A673 (cell line): ENCODE measurements around the gene DPM2. TPM values are rescaled to one million over a fixed set of nuclear protein-coding genes. Genes with fewer than 3 reads are reported as not detected.

Experiments used
- BruUV-seq: library from RNA; stranded (reverse); fragments of 400-500 nt; replicated peaks from 2 replicates; lab custom pipeline; 2021; lab: Mats Ljungman, UMichigan
- CTCF ChIA-PET: fragments of 300-600 bp; sonication (Branson Sonifier 250); formaldehyde crosslinking; loops from one replicate; lab custom pipeline; 2022; ENCODE audit warnings: antibody characterized with exemption; lab: Charles Lee
- POLR2A ChIA-PET: fragments of 300-600 bp; sonication (Branson Sonifier 250); formaldehyde crosslinking; loops from one replicate; lab custom pipeline; 2022; ENCODE audit warnings: antibody characterized with exemption; ENCODE audit not compliant: low non-redundant PET; lab: Charles Lee
- DNase-seq: peaks from one replicate; pipeline ENCODE4 v3.0.0-alpha.2; 2015; ENCODE audit warnings: low spot score
- H3K27ac ChIP-seq: fragments of 200-600 bp; sonication (generic); 2 replicates; pipeline ENCODE4 v1.5.1; 2016; ENCODE audit warnings: mixed run types, low read depth, mild to moderate bottlenecking, mixed read lengths, antibody characterized with exemption, low read length; ENCODE audit not compliant: poor library complexity, severe bottlenecking
- H3K27me3 ChIP-seq: fragments of 200-600 bp; sonication (generic); replicated peaks from 2 replicates; pipeline ENCODE4 v1.6.1; 2017; ENCODE audit warnings: mixed run types, low read depth, mild to moderate bottlenecking, mixed read lengths, antibody characterized with exemption, low read length; ENCODE audit not compliant: insufficient read depth, poor library complexity
- H3K36me3 ChIP-seq: fragments of 200-600 bp; sonication (generic); 2 replicates; pipeline ENCODE4 v1.6.1; 2016; ENCODE audit warnings: mixed run types, mild to moderate bottlenecking, mixed read lengths, antibody characterized with exemption, low read length; ENCODE audit not compliant: insufficient read depth, poor library complexity, severe bottlenecking
- H3K4me1 ChIP-seq: fragments of 200-600 bp; sonication (generic); 2 replicates; pipeline ENCODE4 v1.6.1; 2017; ENCODE audit warnings: mixed run types, mild to moderate bottlenecking, mixed read lengths, antibody characterized with exemption, low read length; ENCODE audit not compliant: insufficient read depth, poor library complexity, severe bottlenecking
- H3K4me3 ChIP-seq: fragments of 200-600 bp; sonication (generic); 2 replicates; pipeline ENCODE4 v1.5.1; 2016; ENCODE audit warnings: low read depth, mixed run types, mild to moderate bottlenecking, mixed read lengths, low read length; ENCODE audit not compliant: poor library complexity, severe bottlenecking
- H3K9me3 ChIP-seq: fragments of 200-600 bp; sonication (generic); 2 replicates; pipeline ENCODE4 v1.6.1; 2016; ENCODE audit warnings: mixed run types, low read depth, mild to moderate bottlenecking, mixed read lengths, antibody characterized with exemption, low read length; ENCODE audit not compliant: poor library complexity, severe bottlenecking
- CTCF ChIP-seq: fragments of 300-800, 200-600 bp; sonication (generic); conservative IDR thresholded peaks from 2 replicates; pipeline ENCODE4 v1.5.1; 2017; ENCODE audit warnings: low read depth, mild to moderate bottlenecking, antibody characterized with exemption, low read length, moderate library complexity, mixed read lengths
- EZH2 ChIP-seq: fragments of 200-600 bp; sonication (generic); IDR thresholded peaks from 2 replicates; pipeline ENCODE4 v1.6.1; 2017; ENCODE audit warnings: borderline replicate concordance, low read depth, mild to moderate bottlenecking, mixed read lengths, antibody characterized with exemption, low read length; ENCODE audit not compliant: poor library complexity, severe bottlenecking
- intact Hi-C: fragments of 100-400 bp; cut with micrococcal nuclease; formaldehyde crosslinking; loops from one replicate; pipeline ENCODE4 v1.10.0; 2022; ENCODE audit not compliant: unreplicated experiment
- total RNA-seq: library from RNA; stranded (reverse); gene quantifications from 2 replicates; pipeline ENCODE4 v1.2.3, GENCODE V29; 2021

DPM2 gene
- total RNA-seq, 1 experiment from 2014 or later = 51.5 TPM

- peaks cover 72% of the 10 kb centered on the region for H3K4me1 ChIP-seq
These were observed 33.9 kb upstream of the DPM2 start for GRCh38 chr9:127971357-127972235.

DNA sequence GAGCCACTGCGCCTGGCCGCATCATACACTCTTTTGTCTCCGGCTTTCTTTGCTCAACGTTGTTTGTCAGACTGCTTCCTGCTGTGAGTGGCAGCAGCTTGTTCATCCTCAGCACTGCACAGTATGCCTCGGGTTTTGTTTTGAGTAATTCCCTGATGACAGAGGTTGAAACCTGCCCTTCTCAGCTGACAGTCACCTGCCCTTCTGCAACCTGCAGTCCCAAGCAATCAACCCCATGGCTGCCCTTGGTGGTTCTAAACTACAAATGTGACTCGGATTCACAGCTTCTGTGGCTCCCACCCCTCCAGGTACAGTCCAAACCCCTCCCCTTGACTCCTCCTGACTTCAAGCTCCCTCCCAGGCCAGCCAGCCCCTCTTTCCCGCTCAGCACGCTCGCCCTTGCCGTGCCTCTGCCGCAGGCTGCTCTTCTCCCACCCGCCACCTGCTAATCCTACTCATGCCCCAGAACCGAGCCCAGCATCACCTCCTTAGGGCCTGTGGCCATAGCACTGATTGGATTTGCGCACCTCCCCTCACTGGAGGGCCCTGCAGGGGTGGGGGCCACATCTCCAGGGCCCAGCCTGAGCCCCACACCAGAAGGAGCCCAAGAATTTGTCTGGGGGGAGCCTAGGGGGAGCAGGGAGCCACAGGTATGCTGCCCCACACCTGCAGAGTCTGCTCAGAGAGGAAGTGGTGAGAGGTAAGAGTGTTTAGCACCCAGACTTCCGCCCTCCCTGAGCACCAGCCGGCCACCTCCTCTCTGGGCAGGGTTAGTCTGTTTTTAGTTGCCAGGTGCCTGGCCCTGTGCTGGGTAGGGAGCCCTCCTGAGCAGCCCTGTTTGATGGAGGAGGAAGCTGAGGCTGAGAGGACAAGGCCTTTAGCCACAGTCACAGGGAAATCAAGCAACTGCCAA lies 33.0 kb upstream of the DPM2 start:
- Histone ChIP-seq H3K4me3 (no peak overlapping the region), H3K27ac (peak overlapping the region; percentile 96), H3K27me3 (no peaks in the 10 kb centered on the region), H3K9me3 (no peaks in the 10 kb centered on the region), H3K36me3 (no peaks in the 10 kb centered on the region), H3K4me1 (peaks cover 79% of the 10 kb centered on the region)
- no TSS peak for BruUV-seq
- intact Hi-C loops = no loop called here
- TF ChIP-seq CTCF = no peak
- TF ChIP-seq EZH2 = no peak
- ChIA-PET CTCF (no interaction called here), POLR2A (no interaction called here)
- DNase-seq = peak; percentile 50

More at GRCh38 chr9:127971357-127972235, 33.9 kb upstream of the DPM2 start:
- H3K36me3 ChIP-seq = no peaks in the 10 kb centered on the region
- H3K27me3 ChIP-seq = no peaks in the 10 kb centered on the region
- DNase-seq = no peak
- intact Hi-C loops = no loop called here
- TF ChIP-seq CTCF (no peak), EZH2 (no peak)
- H3K4me3 ChIP-seq = no peak overlapping the region
- no peaks in the 10 kb centered on the region for H3K9me3 ChIP-seq
- peak overlapping the region; percentile 28 for H3K27ac ChIP-seq
- ChIA-PET CTCF (no interaction called here), POLR2A (interaction anchor here (0.6 kb wide), 2 partner anchors 9 to 723 kb away, joined by 6 to 8 read pairs; partner anchors contain the start of gene EEIG1)
- no TSS peak for BruUV-seq

- Histone ChIP-seq H3K4me1 (peaks cover 89% of the 10 kb centered on the region), H3K27ac (peak overlapping the region; percentile 96), H3K36me3 (no peaks in the 10 kb centered on the region), H3K27me3 (no peaks in the 10 kb centered on the region), H3K4me3 (no peak overlapping the region), H3K9me3 (no peaks in the 10 kb centered on the region)
- no peak for DNase-seq
- POLR2A ChIA-PET = no interaction called here
- intact Hi-C loops = loop anchor here (5.0 kb wide), 1 partner anchor 98 kb away; the partner anchor contains the start of genes NAIF1 and SLC25A25
- no TSS peak for BruUV-seq
- CTCF ChIA-PET = no interaction called here
- no peak for TF ChIP-seq CTCF
- TF ChIP-seq EZH2 = no peak
These were observed 31.2 kb upstream of the DPM2 start for GRCh38 chr9:127968700-127969383.
